COR-L47 (cell line): ENCODE measurements around the gene NOTCH3.

Experiments
- DNase-seq: peaks from one replicate; lab custom pipeline; 2025; lab: John Stamatoyannopoulos, UW

The NOTCH3 gene

DNA sequence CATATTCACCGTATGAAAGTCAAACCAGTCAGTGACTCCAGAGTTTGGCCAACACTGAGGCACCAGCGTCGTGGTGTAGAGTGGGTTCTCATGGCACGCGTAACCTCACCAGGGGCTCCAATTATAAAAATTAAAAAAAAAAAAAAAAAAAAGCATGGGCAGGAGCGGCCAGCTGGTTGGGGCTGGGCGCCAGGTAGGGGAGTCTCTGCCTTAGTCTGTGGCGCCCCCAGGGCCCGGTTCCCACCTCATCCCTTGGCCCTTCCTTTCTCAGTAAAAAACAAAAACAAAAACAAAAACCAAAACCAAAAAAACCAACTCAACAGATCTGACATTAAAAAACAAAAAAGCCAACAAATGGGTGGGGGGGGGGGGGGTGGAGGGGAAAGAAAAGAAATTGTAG is 36.1 kb upstream of the NOTCH3 start:
- no peak for DNase-seq

DNA sequence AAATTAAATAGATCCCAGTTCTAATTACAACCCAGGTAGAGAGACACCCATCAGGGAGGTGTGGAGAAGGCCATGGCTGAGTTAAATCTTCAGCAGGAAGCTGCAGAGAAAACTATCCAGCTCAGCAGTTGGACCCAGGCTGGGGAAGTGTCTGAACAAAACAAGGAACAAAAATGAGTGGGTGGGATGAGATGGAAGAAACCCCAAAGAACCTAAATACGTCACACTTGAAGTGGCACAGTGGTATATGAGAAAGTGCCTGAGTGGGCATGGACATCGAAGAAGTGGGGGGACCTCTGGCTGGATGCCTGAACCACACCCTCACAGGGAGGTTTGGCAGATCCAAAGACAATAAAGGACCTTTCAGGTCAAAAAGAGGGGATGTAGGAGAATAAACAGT is 35.0 kb upstream of the NOTCH3 start:
- no peak for DNase-seq

DNA sequence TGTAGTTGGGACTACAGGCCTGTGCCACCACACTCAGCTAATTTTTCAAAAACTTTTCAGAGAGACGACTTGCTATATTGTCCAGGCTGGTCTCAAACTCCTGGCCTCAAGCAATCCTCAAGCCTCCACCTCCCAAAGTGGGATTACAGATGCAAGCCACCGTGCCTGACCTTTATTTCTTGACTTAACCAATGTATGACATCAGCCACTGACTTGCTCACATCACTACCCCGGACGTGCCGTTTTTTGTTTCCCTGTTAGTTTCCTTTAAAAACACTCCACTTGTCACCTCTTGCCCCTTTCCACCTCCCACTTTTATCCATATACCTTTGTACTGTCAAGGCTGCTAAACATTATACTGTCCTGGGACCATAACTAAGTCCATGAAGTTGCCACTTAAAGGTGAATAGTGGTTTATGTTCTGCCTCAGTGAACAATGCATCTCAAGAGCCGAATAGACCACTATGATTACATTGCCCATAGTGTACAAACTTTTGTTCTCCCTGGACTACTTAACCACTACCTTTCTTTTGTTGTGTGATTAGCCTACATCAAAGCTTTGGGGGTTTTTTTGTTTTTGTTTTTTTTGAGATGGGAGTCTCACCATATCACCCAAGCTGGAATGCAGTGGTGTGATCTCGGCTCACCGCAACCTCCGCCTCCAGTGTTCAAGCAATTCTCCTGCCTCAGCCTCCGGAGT is 33.8 kb upstream of the NOTCH3 start:
- no peak for DNase-seq

DNA sequence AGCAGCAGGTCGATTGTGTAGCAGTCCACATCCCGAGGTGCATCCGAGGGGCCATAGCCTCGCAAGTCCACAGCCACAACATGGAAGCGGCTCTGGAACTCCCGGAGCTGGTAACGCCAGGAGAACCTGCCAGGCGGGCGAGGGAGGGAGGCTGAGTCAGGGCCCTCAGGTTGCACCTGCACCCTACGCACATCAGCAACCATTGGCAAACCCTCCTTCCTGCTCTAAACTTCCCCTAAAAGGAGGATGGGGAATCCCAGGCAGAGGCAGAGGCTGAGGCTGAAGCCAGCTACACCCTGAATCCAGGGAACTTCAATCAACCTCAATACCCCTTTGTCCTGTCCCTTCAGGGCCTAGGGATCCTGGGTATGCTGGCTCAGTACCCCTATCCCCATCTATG is 30.5 kb upstream of the NOTCH3 start:
- no peak for DNase-seq

DNA sequence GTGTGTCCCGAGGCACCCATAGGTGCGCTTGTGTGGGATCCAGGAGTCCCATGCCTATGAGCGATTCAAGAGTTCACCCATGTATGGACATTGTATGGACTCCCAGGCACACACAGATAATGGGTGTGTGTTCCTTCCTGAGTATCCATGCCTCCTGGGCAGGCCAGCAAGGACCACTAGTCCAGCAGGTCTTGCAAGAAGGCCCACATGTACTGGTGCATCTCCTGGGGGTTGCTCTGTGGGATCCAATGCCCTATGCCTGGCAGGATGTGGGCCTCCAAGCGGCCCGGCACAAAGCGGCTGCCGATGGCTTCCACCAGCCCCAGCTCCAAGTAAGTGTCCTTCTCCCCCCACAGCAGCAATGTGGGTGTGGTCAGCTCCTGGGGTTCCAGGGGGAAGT is 26.5 kb upstream of the NOTCH3 start:
- DNase-seq = no peak

DNA sequence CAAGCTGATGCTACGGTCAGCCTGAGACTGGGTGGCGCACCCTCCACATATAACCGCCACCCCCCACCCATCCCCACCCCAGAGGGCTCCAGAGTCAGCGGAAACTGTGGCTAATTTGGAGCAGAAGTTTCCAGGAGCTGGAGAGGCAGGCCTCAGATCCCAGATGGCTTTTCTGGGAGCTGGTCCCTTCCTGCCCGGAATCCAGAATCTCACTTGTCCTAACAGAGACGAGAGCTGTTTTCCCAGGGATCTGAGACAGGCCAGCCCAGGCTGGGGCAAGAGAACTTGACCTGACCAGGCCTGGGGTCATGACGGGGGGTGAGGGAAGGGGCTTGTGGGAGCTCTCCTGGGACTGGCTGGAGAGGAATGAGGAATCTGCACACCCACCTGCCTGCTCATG is 25.0 kb upstream of the NOTCH3 start:
- no peak for DNase-seq

DNA sequence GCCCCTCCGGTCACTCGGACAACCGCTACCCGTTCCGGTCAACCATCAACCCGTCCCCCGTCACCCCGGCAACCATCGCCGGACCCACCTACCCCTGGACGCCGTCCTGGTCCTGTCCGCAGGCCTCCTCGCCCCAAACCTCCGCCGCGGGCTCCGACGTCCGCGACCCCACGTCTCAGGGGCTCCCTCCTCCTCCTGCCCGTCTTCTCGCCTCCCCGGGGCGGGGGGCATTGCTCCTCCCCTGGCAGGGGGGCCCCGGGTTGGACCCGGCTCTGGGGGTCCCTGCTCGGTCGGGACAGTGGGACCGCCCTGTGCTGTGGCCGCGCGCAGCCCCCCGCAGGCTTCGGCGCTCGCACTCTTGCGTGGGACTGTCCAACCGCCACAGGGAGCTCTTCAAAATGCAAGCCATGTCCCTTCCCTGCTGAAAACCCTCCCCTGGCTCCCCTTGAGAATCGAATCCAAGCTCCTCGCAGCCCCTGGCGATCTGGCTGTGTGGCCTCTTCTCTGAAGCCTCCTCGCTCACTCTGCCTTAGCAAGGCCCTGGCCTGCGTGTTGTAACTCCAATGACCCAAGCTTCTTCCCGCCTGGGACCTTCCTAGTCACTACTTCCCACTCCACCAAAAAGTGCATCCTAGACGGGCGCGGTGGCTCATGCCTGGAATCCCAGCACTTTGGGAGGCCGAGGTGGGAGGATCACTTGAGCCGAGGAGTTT is 23.0 kb upstream of the NOTCH3 start:
- no peak for DNase-seq

DNA sequence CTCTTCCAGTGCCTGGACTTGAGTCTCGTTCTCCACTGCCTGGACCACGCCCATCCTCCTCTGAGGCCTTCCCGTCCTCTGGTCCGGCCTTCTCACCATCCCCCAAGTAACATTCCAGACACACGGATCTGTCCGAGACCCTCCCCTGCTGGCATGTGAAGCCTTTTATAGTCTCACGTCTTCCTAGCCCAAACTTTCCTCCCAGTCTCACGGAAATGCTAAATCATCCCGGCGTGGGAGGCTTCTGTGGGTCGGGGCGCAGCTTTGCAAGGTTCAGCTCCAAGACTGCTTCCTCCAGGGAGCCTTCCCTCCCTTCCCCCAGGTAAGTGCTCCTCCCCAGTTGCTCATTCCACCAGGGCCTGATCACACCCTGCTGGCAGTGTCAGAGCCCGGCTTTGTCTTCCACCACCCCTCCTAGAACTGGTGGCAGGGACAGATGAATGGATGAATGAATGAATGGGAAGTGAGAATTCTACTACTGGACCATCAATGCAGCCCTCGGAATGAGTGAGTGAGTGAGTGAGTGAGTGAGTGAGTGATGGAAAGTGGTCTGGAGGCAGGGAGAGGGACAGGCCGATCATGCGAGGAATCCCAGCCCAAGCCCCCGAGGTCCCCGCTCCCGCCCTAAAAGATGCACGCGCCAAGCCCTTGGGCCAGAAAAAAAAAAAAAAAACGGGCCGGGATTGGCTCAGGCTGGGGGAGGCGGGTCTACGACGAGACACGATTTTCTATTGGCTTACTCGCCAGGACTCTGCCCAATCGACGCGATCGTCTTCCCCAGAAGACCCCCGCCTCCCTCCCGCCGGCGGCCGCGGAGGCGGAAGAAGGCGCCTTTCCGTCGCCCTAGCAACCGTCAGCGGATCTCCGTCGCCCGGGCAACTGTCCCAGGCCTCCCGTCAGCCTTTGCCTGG is 22.2 kb upstream of the NOTCH3 start:
- peak; percentile 94 for DNase-seq

DNA sequence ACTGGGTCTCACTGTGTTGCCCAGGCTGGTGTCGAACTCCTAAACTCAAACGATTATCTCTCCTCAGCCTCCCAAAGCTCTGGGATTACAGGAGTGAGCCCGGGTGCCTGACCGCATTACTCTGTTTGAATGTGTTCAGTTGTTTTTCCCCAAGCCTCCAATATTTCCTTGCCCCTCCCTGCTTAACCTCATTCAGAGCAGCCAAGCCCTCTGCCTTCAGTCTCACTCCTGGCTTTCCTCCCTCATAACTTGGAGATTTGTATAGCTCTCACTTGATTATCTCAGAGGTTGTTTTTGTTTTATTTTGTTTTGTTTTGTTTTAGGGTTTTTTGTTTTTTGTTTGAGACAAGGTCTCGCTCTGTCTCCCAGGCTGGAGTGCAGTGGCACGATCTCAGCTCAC is 20.0 kb upstream of the NOTCH3 start:
- DNase-seq = no peak

DNA sequence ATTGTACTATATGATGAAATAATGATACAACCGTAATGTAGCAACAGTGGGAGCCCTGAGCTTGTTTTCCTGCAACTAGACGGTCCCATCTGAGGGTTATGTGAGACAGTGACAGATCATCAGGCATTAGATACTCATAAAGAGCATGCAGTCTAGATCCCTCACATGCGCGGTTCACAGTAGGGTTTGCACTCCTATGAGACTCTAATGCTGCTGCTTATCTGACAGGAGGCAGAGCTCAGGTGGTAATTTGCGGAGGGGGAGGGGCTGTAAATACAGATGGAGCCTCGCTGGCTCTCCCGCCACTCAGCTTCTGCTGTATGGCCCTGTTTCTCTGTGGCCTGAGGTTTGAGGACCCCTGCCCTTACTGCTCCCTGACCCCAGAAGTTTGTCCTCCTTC is 17.7 kb upstream of the NOTCH3 start:
- no peak for DNase-seq

DNA sequence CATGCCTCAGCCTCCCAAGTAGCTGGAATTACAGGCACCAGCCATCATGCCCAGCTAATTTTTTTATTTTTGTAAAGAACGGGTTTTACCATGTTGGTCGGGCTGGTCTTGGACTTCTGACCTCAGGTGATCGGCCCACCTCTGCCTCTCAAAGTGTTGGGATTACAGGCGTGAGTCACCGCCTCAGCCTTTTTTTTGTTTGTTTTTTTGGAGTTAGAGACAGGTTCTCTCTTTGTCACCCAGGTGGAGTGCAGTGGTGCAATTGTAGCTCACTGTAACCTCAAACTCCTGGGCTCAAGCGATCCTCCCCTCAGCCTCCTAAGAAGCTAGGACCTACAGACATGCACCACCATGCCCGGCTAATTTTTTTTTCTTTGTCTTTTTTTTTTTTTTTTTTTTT is 15.6 kb upstream of the NOTCH3 start:
- no peak for DNase-seq

DNA sequence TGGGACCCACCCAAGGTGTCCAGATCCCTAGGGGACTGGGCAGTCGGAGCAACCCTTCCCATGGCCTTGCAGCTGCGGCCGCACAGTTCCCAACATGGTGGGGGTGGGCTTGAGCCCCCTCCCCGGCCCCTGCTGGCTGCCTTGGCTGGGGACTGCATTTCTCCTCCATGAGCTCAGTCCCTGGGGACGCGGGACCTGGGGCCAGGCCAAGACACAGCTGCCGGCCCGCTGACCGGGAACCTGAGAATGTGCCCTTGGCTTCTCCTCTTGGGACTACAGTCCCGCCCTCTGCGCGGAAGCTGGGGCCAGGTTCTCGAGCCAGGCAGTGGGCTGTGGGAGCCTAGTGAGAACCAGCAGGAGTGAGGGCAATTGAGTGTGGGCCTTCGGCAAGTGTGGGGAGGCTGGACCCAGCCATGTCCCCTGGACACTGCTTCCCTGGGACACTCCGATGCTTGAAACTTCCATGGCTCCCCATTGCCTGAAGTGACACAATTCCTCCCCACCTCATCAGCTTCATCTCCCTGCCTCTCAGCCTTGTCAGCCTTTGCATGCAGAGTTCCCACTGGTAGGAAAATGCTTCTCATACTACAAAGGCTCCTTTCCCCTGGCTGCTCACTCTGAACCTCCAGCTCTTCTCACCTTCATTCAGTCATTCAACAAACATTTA is 13.1 kb upstream of the NOTCH3 start:
- DNase-seq = no peak

DNA sequence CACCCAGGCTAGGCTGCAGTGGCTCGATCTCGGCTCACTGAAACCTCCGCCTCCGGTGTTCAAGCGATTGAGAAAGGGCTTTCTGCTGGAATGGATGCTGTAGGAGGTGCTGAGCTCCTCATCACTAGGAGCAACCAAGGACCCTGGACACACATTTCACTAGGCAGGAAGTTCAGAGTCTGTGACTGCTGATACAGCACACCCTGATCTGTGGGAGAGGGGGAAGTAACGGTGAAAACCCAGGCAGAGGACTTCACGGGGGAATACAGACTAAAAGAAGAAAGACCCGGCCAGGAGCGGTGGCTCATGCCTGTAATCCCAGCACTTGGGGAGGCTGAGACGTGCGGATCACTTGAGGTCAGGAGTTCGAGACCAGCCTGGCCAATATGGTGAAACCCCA is 11.9 kb upstream of the NOTCH3 start:
- DNase-seq = no peak

DNA sequence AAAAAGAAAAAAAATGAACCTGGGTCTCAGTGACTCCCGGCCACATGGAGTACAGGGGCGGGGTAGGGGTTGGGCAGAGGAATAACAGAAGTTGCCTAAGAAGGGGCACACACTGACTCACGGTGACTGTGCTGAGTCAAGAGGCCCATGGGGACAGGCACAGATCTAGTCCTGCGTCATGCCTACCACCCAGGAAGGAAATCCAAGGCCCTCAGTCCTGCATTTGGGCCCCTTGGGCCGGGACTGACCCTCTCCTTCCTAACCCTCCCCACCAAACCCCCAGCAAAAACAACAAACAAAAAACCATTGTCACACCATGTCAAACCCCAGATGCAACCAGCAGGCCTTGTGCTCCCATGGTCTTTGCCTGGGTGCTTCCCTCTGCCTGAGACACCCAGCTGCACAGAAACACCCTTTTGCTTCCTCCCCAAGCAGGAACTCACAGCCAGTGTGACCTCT is 9.6 kb upstream of the NOTCH3 start:
- no peak for DNase-seq

DNA sequence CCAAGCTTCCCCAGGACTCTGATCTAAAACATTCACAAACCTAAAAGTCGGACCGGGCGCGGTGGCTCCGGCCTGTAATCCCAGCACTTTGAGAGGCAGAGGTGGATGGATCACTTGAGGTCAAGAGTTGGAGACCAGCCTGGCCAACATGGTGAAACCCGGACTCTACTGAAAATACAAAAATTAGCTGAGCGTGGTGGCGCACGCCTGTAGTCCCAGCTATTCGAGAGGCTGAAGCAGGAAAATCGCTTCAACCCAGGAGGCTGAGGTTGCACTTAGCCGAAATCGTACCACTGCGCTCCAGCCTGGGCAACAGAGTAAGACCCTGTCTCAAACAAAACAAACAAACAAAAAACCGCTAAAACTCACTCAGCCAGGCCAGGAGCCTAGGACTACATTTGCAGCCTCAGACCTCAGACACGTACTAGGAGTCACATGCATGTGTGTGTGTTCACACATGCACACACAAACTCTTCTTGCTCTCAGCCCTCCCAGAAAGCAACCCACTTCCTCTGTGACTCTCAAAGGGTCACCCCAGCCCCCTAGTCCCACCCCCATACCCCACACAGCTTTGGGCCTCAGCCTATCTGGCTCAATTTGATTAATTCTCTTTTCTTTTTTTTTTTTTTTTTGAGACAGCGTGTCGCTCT is 704 bp upstream of the NOTCH3 start:
- DNase-seq = no peak

DNA sequence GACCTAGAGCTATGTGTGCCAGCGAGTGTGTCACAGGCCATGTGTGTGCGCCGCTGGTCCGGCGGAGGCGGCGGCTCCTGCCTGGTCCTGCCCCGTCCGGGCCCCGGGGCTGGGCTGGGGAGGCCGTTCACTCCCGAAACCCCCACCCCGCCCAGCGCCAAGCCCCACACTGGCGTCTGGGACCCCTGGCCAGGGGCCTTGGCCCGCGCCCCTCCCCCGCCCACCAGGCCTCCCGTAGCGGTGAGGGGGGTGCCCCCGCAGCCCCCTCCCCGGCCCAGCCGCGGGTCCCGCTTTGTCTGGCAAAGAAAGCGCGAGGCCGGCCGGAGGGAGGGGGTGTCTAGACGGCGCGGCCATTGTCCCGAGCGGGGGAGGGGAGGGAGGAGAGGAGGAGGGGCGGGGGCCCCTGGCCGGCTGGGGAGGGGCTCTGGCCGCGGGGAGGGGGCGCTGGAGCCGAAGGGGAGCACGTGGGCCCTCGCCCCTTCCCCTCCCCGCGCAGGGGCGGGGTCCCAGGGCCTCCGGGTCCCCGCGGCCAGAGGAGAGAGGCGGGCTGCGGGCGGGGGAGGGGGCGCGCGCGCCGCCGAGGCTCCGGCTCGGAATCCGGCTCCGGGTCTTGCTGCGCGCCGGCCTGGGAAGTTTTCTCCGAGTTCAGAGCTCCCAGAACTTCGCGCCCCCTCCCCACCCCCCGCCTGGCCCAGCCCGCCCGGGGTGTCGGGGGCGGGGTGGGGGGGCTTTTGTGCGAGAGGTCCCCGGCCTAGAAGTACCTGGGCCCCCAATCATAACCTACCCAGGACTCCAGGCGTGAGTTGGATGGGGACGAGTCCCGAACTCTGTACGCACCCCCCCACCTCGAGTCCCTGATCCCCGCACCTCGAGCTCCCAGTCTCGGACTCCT is 888 bp downstream of the NOTCH3 start:
- no peak for DNase-seq

DNA sequence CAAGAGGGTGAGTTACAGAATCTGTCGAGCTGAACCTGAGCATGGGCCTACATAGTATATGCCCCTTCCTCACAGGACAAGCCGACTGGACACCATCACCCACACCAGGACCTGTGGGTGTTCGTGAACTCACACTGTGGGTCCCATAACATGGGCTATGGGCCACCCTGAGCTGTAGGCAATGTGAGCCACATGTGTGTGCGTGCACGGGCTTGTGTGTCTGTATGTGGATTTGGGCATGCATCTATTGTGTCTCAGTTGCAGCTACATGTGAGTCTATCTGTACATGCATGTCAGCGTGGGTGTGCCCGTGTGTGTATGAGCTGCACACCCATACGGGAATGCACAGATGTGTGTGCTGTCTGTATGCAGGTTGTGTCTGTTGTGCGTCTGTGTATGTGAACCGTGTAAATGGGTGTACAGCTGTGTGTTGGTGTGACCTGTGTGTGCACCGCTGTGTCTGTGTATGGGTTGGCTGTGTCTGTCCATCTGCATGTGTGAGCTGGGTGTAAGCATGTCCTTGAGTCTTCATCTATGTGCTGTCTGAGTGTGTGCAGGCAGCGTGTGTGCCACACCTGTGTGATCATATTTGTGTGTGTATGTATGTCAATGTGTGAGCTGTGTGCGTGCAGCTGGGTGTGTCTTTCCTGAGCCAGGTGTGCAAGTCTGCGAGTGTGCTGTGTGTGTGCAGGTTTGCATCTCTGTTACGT is 1.7 kb downstream of the NOTCH3 start:
- DNase-seq = no peak

DNA sequence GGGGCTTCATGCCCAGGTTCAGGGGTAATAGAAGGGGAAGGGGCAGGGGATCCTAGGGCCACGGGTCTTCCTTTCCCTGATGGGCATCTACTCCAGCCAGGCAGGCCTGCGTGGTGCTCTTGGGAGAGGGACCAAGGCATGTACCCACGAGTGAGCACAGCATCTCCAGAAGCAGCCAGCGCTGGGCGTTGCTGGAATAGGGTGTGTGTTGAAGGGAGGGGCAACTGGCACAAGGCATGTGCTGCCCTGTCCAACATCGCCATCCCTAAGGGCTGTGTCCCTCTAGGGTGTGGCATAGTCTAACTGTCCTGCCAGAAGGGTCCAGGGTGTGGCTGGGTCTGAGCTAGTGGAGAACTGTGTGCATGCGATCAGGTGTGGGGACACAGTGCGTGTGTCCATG is 2.9 kb downstream of the NOTCH3 start:
- DNase-seq = no peak

DNA sequence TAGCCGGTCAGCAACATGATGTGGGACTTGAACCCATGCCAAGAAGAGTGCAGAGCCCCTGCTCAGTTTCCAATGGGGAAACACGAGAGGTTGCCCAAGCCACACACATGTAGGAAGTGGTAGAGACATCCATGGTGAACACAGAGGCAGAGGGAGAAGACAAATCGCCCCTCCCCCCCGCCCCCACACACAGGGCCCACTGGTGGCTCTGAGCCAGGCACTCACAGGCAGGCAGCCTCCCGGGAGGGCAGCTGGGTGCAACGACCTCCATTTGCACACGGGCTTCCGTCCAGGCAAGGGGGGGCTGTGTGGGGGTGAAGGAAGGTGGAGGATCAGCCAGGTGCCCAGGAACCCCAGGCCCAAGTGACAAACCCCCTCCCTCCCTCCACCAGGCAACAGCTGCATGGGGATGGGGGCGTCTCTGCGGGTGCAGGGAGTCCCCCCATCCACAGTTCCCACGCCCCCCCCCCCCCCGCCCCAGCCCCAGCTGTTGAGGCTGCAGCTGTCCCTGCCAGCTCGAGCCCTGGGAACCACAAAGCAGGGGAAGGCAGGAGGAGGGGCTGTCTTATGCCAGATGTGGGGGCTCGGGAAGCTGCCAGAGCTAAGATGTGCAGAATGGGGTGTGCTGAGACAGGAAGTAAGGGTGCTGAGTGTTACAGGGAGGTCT is 3.4 kb downstream of the NOTCH3 start:
- DNase-seq = no peak
